Thyroid gland (tissue), 4 donors: Measurements from ENCODE around the gene LDB2. TPM values are rescaled to one million over a fixed set of nuclear protein-coding genes. Genes with fewer than 3 reads are reported as not detected.
"Not testable (repeated sequence)": the region's sequence is repeated elsewhere in the genome, so short reads cannot be mapped to it uniquely, and the experiment has no call there.

Experiments used
- DNase-seq, 2 donors: peaks; one replicate each; pipeline ENCODE4 v3.0.0-alpha.2; 2019
- H3K27ac ChIP-seq, 3 donors: fragments of 200-600 bp; sonication (generic); 1 replicate in 2 of 3; 2 replicates in 1 of 3; pipeline ENCODE4 v1.5.1; 2016 to 2019; ENCODE audit warnings: mild to moderate bottlenecking in 1 of 3, moderate library complexity in 1 of 3
- H3K27me3 ChIP-seq: fragments of 200-600 bp; sonication (generic); one replicate; pipeline ENCODE4 v1.5.1; 2019
- H3K36me3 ChIP-seq, 2 donors: fragments of 200-600 bp; sonication (generic); one replicate each; pipeline ENCODE4 v1.5.1; 2016 to 2019
- H3K4me1 ChIP-seq, 2 donors: fragments of 200-600 bp; sonication (generic); one replicate each; pipeline ENCODE4 v1.5.1; 2017 to 2019
- H3K4me3 ChIP-seq, 3 donors: fragments of 200-600 bp; sonication (generic); replicated peaks in 1 of 3; 1 replicate in 2 of 3; 2 replicates in 1 of 3; pipeline ENCODE4 v1.5.1; 2016; ENCODE audit warnings: mild to moderate bottlenecking in 1 of 3
- H3K9me3 ChIP-seq: fragments of 200-600 bp; sonication (generic); one replicate; pipeline ENCODE4 v1.5.1; 2017
- CTCF ChIP-seq, 6 experiments: fragments of 200-600 bp in 3 of 6; fragments of 450-650 bp in 3 of 6; sonication (generic) in 3 of 6; IDR thresholded peaks; one replicate each; pipeline ENCODE4 v1.5.1; 2016 to 2019; ENCODE audit warnings: antibody characterized with exemption in 6 of 6, mild to moderate bottlenecking in 2 of 6, inconsistent platforms in 1 of 6, moderate library complexity in 1 of 6
- POLR2A ChIP-seq, 2 donors: fragments of 450-650 bp; IDR thresholded peaks; one replicate each; pipeline ENCODE4 v1.6.1; 2017; ENCODE audit warnings: antibody characterized with exemption in 2 of 2, mild to moderate bottlenecking in 2 of 2, moderate library complexity in 1 of 2
- WGBS, 2 donors: methylation state at CpG; one replicate each; pipeline ENCODE4 v1.1.5; 2017; 5-methylcytosine and 5-hydroxymethylcytosine counted together
- intact Hi-C: fragments of 100-400 bp; cut with DNase I; formaldehyde crosslinking; loops from one replicate; pipeline ENCODE4 v1.15.1; 2023
- total RNA-seq, 4 donors: library from RNA; depleted of rRNA; stranded (reverse); fragments of >200 nt; gene quantifications; one replicate each; pipeline ENCODE4 v1.2.3, GENCODE V29; 2016

The LDB2 gene
- total RNA-seq, 4 donors from 2014 or later = 19.9 to 71.5 (median 41.1) TPM

- WGBS, 2 donors = 76 to 79% methylated on average over 5 of the region's 5 CpGs
- Histone ChIP-seq H3K9me3 (no peaks in the 10 kb centered on the region), H3K4me1 (no peaks in the 10 kb centered on the region), H3K27me3 (no peaks in the 10 kb centered on the region), H3K4me3 (no peak overlapping the region), H3K36me3 (no peaks in the 10 kb centered on the region), H3K27ac (no peak overlapping the region)
- DNase-seq = no peak
- intact Hi-C loops = no loop called here
- no peak for TF ChIP-seq POLR2A (IDR thresholded peaks at IDR 0.05)
- no peak for TF ChIP-seq CTCF (IDR thresholded peaks at IDR 0.05)
These were observed 33.2 kb upstream of the LDB2 start for GRCh38 chr4:16931339-16932305.

- no peaks in the 10 kb centered on the region for H3K9me3 ChIP-seq
- H3K4me3 ChIP-seq = no peak overlapping the region
- H3K36me3 ChIP-seq = no peaks in the 10 kb centered on the region
- WGBS, 2 donors = 55 to 62% methylated on average over 1 of the region's 1 CpG
- DNase-seq = no peak
- no peak overlapping the region for H3K27ac ChIP-seq
- no peak for TF ChIP-seq CTCF (IDR thresholded peaks at IDR 0.05)
- no peak for TF ChIP-seq POLR2A (IDR thresholded peaks at IDR 0.05)
- intact Hi-C loops = no loop called here
- H3K27me3 ChIP-seq = no peaks in the 10 kb centered on the region
- no peaks in the 10 kb centered on the region for H3K4me1 ChIP-seq
These were observed 27.8 kb upstream of the LDB2 start for GRCh38 chr4:16926214-16926613.

GRCh38 chr4:16918716-16919115 lies 20.3 kb upstream of the LDB2 start:
- intact Hi-C loops = loop anchor here (10.0 kb wide), 1 partner anchor 406 kb away; no protein-coding TSS in a partner anchor
- H3K36me3 ChIP-seq, H3K27me3 ChIP-seq, H3K27ac ChIP-seq, H3K4me1 ChIP-seq, DNase-seq, H3K9me3 ChIP-seq, H3K4me3 ChIP-seq: not testable (repeated sequence)
- 95 to 96% methylated on average over 4 of the region's 4 CpGs for WGBS, 2 donors

- intact Hi-C loops = loop anchor here (10.0 kb wide), 1 partner anchor 408 kb away; no protein-coding TSS in a partner anchor
- no peak overlapping the region for H3K4me3 ChIP-seq
- no peaks in the 10 kb centered on the region for H3K9me3 ChIP-seq
- H3K27me3 ChIP-seq = no peaks in the 10 kb centered on the region
- TF ChIP-seq POLR2A (IDR thresholded peaks at IDR 0.05) = no peak
- TF ChIP-seq CTCF (IDR thresholded peaks at IDR 0.05) = peak in 4 of 6 experiments; percentile 18 to 58 (median 57)
- 69 to 86% methylated on average over 13 of the region's 13 CpGs for whole genome bisulfite sequencing, 2 donors
- H3K36me3 ChIP-seq = no peaks in the 10 kb centered on the region
- no peak overlapping the region for H3K27ac ChIP-seq
- H3K4me1 ChIP-seq = no peaks in the 10 kb centered on the region
- DNase-seq = peak; percentile 6 to 34
These were observed 18.4 kb upstream of the LDB2 start for GRCh38 chr4:16916719-16917337.

- TF ChIP-seq CTCF (IDR thresholded peaks at IDR 0.05) = no peak
- TF ChIP-seq POLR2A (IDR thresholded peaks at IDR 0.05) = no peak
- Histone ChIP-seq H3K27me3 (no peaks in the 10 kb centered on the region), H3K36me3 (no peaks in the 10 kb centered on the region), H3K4me1 (no peaks in the 10 kb centered on the region), H3K9me3 (no peaks in the 10 kb centered on the region), H3K27ac (no peak overlapping the region), H3K4me3 (no peak overlapping the region)
- intact Hi-C loops = loop anchor here (10.0 kb wide), 1 partner anchor 409 kb away; no protein-coding TSS in a partner anchor
- WGBS, 2 donors = 38 to 47% methylated on average over 2 of the region's 2 CpGs
- no peak for DNase-seq
These were observed 17.6 kb upstream of the LDB2 start for GRCh38 chr4:16916031-16916430.
